ENCODE measurements around the gene ARPC4.
A peak's percentile ranks its signal among the peaks of the same experiment; 100 is the strongest.

Gene ARPC4

GRCh38 chr3:9792405-9793160 lies at the start of gene ARPC4, which contains the start of gene TADA3:
Gene ARPC4, plus strand, starts transcription at chr3:9793082. Its CDS starts 40 bp downstream, at chr3:9793122.
Gene TADA3, minus strand, starts transcription at chr3:9792473. Its CDS starts 1,007 bp downstream, at chr3:9791466.
- no peaks in the 10 kb centered on the region for H3K27me3 ChIP-seq (ENCODE audit: control insufficient read depth in 5 of 5, insufficient read depth in 4 of 5, low read length in 5 of 5)
- H3K9me3 ChIP-seq (ENCODE audit: control insufficient read depth in 5 of 5, low read length in 5 of 5) = no peaks in the 10 kb centered on the region
- peak within 1 kb of the TSS; percentile 72 to 99 (median 96) for H3K4me3 ChIP-seq (ENCODE audit: low read depth in 1 of 5, low read length in 5 of 5)
- H3K36me3 ChIP-seq (ENCODE audit: control insufficient read depth in 5 of 5, insufficient read depth in 5 of 5, low read length in 5 of 5) = peaks cover 4 to 37% (median 28%) of the 10 kb centered on the region in 5 donors
- H3K27ac ChIP-seq (ENCODE audit: low read depth, low read length) = peak within 1 kb of the TSS; percentile 97
- peak within 1 kb of the TSS; percentile 86 to 99 (median 97) for H3K9ac ChIP-seq (ENCODE audit: low read length in 5 of 5)
- H3K4me1 ChIP-seq (ENCODE audit: control insufficient read depth in 5 of 5, insufficient read depth in 5 of 5, low read length in 5 of 5) = peaks cover 2 to 40% (median 29%) of the 10 kb centered on the region in 5 donors

GRCh38 chr3:9743548-9743947 lies 49.3 kb upstream of the ARPC4 start:
- peaks cover 17 to 100% (median 97%) of the 10 kb centered on the region in 5 donors for H3K36me3 ChIP-seq (ENCODE audit: control insufficient read depth in 5 of 5, insufficient read depth in 5 of 5, low read length in 5 of 5)
- no peak overlapping the region for H3K9ac ChIP-seq (ENCODE audit: low read length in 5 of 5)
- no peak overlapping the region for H3K4me3 ChIP-seq (ENCODE audit: low read depth in 1 of 5, low read length in 5 of 5)
- no peaks in the 10 kb centered on the region for H3K27me3 ChIP-seq (ENCODE audit: control insufficient read depth in 5 of 5, insufficient read depth in 4 of 5, low read length in 5 of 5)
- no peaks in the 10 kb centered on the region for H3K4me1 ChIP-seq (ENCODE audit: control insufficient read depth in 5 of 5, insufficient read depth in 5 of 5, low read length in 5 of 5)
- H3K27ac ChIP-seq (ENCODE audit: low read depth, low read length) = no peak overlapping the region
- H3K9me3 ChIP-seq (ENCODE audit: control insufficient read depth in 5 of 5, low read length in 5 of 5) = no peaks in the 10 kb centered on the region

- Histone ChIP-seq H3K36me3 (ENCODE audit: control insufficient read depth in 5 of 5, insufficient read depth in 5 of 5, low read length in 5 of 5) (peaks cover 13 to 94% (median 91%) of the 10 kb centered on the region in 5 donors), H3K4me1 (ENCODE audit: control insufficient read depth in 5 of 5, insufficient read depth in 5 of 5, low read length in 5 of 5) (peaks cover 0 to 4% (median 3%) of the 10 kb centered on the region in 5 donors), H3K4me3 (ENCODE audit: low read depth in 1 of 5, low read length in 5 of 5) (no peak overlapping the region), H3K9ac (ENCODE audit: low read length in 5 of 5) (no peak overlapping the region), H3K27ac (ENCODE audit: low read depth, low read length) (no peak overlapping the region), H3K27me3 (ENCODE audit: control insufficient read depth in 5 of 5, insufficient read depth in 4 of 5, low read length in 5 of 5) (no peaks in the 10 kb centered on the region), H3K9me3 (ENCODE audit: control insufficient read depth in 5 of 5, low read length in 5 of 5) (no peaks in the 10 kb centered on the region)
These were observed 48.7 kb upstream of the ARPC4 start for GRCh38 chr3:9744162-9744561.

- Histone ChIP-seq H3K27ac (ENCODE audit: low read depth, low read length) (no peak overlapping the region), H3K9me3 (ENCODE audit: control insufficient read depth in 5 of 5, low read length in 5 of 5) (no peaks in the 10 kb centered on the region), H3K9ac (ENCODE audit: low read length in 5 of 5) (no peak overlapping the region), H3K4me3 (ENCODE audit: low read depth in 1 of 5, low read length in 5 of 5) (no peak overlapping the region), H3K4me1 (ENCODE audit: control insufficient read depth in 5 of 5, insufficient read depth in 5 of 5, low read length in 5 of 5) (peaks cover 2 to 14% (median 13%) of the 10 kb centered on the region in 5 donors), H3K27me3 (ENCODE audit: control insufficient read depth in 5 of 5, insufficient read depth in 4 of 5, low read length in 5 of 5) (no peaks in the 10 kb centered on the region), H3K36me3 (ENCODE audit: control insufficient read depth in 5 of 5, insufficient read depth in 5 of 5, low read length in 5 of 5) (peaks cover 11 to 81% (median 78%) of the 10 kb centered on the region in 5 donors)
These were observed 47.4 kb upstream of the ARPC4 start for GRCh38 chr3:9745521-9745920.

DNA sequence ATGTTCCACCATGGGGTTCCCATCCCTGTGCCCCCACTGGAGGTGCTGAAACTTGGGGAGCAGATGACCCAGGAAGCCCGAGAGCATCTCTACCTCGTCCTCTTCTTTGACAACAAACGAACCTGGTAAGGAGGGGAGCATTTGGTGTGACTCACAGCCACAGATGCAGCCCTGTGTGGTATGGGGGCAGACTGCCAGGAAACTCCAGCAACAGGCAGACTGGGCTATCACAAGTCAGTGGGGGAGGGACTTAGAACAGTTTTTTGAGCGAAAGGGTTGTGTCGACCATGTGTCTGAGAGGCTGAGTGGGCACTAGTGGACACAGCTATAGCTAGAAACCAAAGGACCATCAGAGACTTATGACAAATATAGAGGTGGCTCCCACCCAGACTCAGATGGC lies 46.6 kb upstream of the ARPC4 start:
- Histone ChIP-seq H3K4me1 (ENCODE audit: control insufficient read depth in 5 of 5, insufficient read depth in 5 of 5, low read length in 5 of 5) (peaks cover 6 to 23% (median 21%) of the 10 kb centered on the region in 5 donors), H3K27ac (ENCODE audit: low read depth, low read length) (no peak overlapping the region), H3K36me3 (ENCODE audit: control insufficient read depth in 5 of 5, insufficient read depth in 5 of 5, low read length in 5 of 5) (peaks cover 8 to 76% (median 69%) of the 10 kb centered on the region in 5 donors), H3K9ac (ENCODE audit: low read length in 5 of 5) (no peak overlapping the region), H3K4me3 (ENCODE audit: low read depth in 1 of 5, low read length in 5 of 5) (no peak overlapping the region), H3K9me3 (ENCODE audit: control insufficient read depth in 5 of 5, low read length in 5 of 5) (no peaks in the 10 kb centered on the region), H3K27me3 (ENCODE audit: control insufficient read depth in 5 of 5, insufficient read depth in 4 of 5, low read length in 5 of 5) (no peaks in the 10 kb centered on the region)

DNA sequence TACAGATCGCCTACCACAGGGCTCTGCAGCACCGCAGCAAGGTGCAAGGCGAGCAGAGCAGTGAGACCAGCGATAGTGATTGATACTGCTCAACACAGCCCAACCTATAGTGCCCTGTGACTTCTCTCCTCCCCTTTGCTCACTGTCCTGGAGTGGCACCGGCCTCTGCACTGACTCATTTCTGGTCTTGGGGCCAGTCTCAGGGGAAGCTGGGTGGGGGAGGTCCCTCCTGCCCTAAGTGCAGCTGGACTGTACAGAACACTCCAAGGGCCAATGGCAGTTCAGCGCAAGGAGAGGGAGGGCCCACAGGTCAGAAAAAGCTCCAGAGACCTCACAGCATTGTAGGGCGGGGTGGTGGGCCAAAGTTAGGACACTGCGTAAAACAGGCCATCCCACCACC lies 45.6 kb upstream of the ARPC4 start:
- Histone ChIP-seq H3K4me3 (ENCODE audit: low read depth in 1 of 5, low read length in 5 of 5) (no peak overlapping the region), H3K36me3 (ENCODE audit: control insufficient read depth in 5 of 5, insufficient read depth in 5 of 5, low read length in 5 of 5) (peaks cover 8 to 76% (median 67%) of the 10 kb centered on the region in 5 donors), H3K4me1 (ENCODE audit: control insufficient read depth in 5 of 5, insufficient read depth in 5 of 5, low read length in 5 of 5) (peaks cover 6 to 28% (median 24%) of the 10 kb centered on the region in 5 donors), H3K27ac (ENCODE audit: low read depth, low read length) (no peak overlapping the region), H3K9me3 (ENCODE audit: control insufficient read depth in 5 of 5, low read length in 5 of 5) (no peaks in the 10 kb centered on the region), H3K27me3 (ENCODE audit: control insufficient read depth in 5 of 5, insufficient read depth in 4 of 5, low read length in 5 of 5) (no peaks in the 10 kb centered on the region), H3K9ac (ENCODE audit: low read length in 5 of 5) (peak overlapping the region in 1 of 5 donors; percentile 32)

DNA sequence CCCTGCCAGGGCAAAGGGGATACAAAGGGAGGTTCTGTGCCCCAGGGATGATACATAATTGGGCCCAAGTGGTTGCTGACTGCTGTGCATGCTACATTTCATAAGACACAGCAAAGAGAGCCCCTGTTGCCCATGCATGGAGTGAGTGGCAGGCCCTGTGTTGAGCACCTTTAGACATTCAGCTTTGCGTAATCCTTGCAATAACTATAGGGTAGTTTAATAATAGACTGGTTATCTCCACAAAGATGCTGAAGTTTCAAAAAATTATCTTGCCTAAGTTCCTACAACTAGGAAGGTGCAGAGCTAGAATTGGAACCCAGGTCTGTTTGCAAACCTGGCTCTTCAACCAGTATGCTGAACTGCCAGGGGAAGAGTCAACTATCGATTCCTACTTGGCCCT lies 44.9 kb upstream of the ARPC4 start:
- Histone ChIP-seq H3K9me3 (ENCODE audit: control insufficient read depth in 5 of 5, low read length in 5 of 5) (no peaks in the 10 kb centered on the region), H3K36me3 (ENCODE audit: control insufficient read depth in 5 of 5, insufficient read depth in 5 of 5, low read length in 5 of 5) (peaks cover 4 to 72% (median 61%) of the 10 kb centered on the region in 5 donors), H3K4me3 (ENCODE audit: low read depth in 1 of 5, low read length in 5 of 5) (no peak overlapping the region), H3K27me3 (ENCODE audit: control insufficient read depth in 5 of 5, insufficient read depth in 4 of 5, low read length in 5 of 5) (no peaks in the 10 kb centered on the region), H3K27ac (ENCODE audit: low read depth, low read length) (no peak overlapping the region), H3K4me1 (ENCODE audit: control insufficient read depth in 5 of 5, insufficient read depth in 5 of 5, low read length in 5 of 5) (peaks cover 6 to 28% (median 24%) of the 10 kb centered on the region in 5 donors), H3K9ac (ENCODE audit: low read length in 5 of 5) (no peak overlapping the region)

DNA sequence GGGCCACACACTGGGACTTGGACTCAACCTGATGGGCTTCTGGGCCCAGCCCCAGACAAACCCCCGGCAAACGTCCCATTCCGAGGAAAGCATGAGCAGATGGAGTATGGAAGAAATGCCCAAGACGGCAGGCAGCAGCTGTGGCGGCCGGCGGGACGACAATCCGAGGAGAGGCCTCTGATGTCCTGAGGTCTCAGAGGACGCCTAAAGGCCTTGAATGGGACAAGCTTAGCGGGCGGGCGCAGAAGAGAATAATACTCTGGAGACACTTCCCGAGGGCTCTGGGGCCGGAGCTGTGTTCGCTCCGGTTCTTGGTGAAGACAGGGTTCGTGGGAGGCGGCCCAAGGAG lies 43.6 kb upstream of the ARPC4 start:
- Histone ChIP-seq H3K4me3 (ENCODE audit: low read depth in 1 of 5, low read length in 5 of 5) (peak overlapping the region; percentile 71 to 93 (median 90)), H3K9me3 (ENCODE audit: control insufficient read depth in 5 of 5, low read length in 5 of 5) (no peaks in the 10 kb centered on the region), H3K27me3 (ENCODE audit: control insufficient read depth in 5 of 5, insufficient read depth in 4 of 5, low read length in 5 of 5) (no peaks in the 10 kb centered on the region), H3K9ac (ENCODE audit: low read length in 5 of 5) (peak overlapping the region; percentile 38 to 83 (median 65)), H3K27ac (ENCODE audit: low read depth, low read length) (peak overlapping the region; percentile 75), H3K36me3 (ENCODE audit: control insufficient read depth in 5 of 5, insufficient read depth in 5 of 5, low read length in 5 of 5) (peaks cover 4 to 68% (median 50%) of the 10 kb centered on the region in 5 donors), H3K4me1 (ENCODE audit: control insufficient read depth in 5 of 5, insufficient read depth in 5 of 5, low read length in 5 of 5) (peaks cover 6 to 28% (median 25%) of the 10 kb centered on the region in 5 donors)

GRCh38 chr3:9749645-9750555 lies 43.0 kb upstream of the ARPC4 start, which contains the start of gene OGG1:
Gene OGG1, plus strand, starts transcription at chr3:9749952. Its CDS starts 335 bp downstream, at chr3:9750287.
- H3K27me3 ChIP-seq (ENCODE audit: control insufficient read depth in 5 of 5, insufficient read depth in 4 of 5, low read length in 5 of 5) = no peaks in the 10 kb centered on the region
- peaks cover 4 to 68% (median 49%) of the 10 kb centered on the region in 5 donors for H3K36me3 ChIP-seq (ENCODE audit: control insufficient read depth in 5 of 5, insufficient read depth in 5 of 5, low read length in 5 of 5)
- peaks cover 6 to 35% (median 30%) of the 10 kb centered on the region in 5 donors for H3K4me1 ChIP-seq (ENCODE audit: control insufficient read depth in 5 of 5, insufficient read depth in 5 of 5, low read length in 5 of 5)
- peak within 1 kb of the TSS; percentile 71 to 93 (median 90) for H3K4me3 ChIP-seq (ENCODE audit: low read depth in 1 of 5, low read length in 5 of 5)
- peak within 1 kb of the TSS; percentile 75 to 83 (median 77) for H3K9ac ChIP-seq (ENCODE audit: low read length in 5 of 5)
- H3K27ac ChIP-seq (ENCODE audit: low read depth, low read length) = peak within 1 kb of the TSS; percentile 75
- H3K9me3 ChIP-seq (ENCODE audit: control insufficient read depth in 5 of 5, low read length in 5 of 5) = no peaks in the 10 kb centered on the region

Measured in subcutaneous abdominal adipose tissue (tissue), 5 donors.